Activated CD4-positive, alpha-beta T cell treated with anti-CD3 and anti-CD28 coated beads, Interleukin-2, Interleukin-6, amounts not matched to agents 100 ng/mL and 50 ng/mL, durations not matched to agents 16 hours and 8 hours (primary cell): ENCODE measurements around the gene APOBEC3C.
"Not testable (repeated sequence)": the region's sequence is repeated elsewhere in the genome, so short reads cannot be mapped to it uniquely, and the experiment has no call there.

Experiments used
- DNase-seq: peaks from one replicate; pipeline ENCODE4 v3.0.0-alpha.2; 2020

Gene APOBEC3C

GRCh38 chr22:39024519-39025308 lies 10.7 kb downstream of the APOBEC3C start:
- peak; percentile 12 for DNase-seq

GRCh38 chr22:39026509-39027150 lies 12.6 kb downstream of the APOBEC3C start:
- DNase-seq: no peak

- no peak for DNase-seq
Measured at GRCh38 chr22:39027717-39028116, 13.7 kb downstream of the APOBEC3C start.

GRCh38 chr22:39028281-39028680 lies 14.2 kb downstream of the APOBEC3C start:
- DNase-seq: no peak

GRCh38 chr22:39029227-39029626 lies 15.2 kb downstream of the APOBEC3C start:
- no peak for DNase-seq

GRCh38 chr22:39030705-39031104 lies 16.6 kb downstream of the APOBEC3C start:
- DNase-seq: no peak

- DNase-seq: not testable (repeated sequence)
Measured at GRCh38 chr22:39031434-39032295, 17.6 kb downstream of the APOBEC3C start.

- DNase-seq: not testable (repeated sequence)
Measured at GRCh38 chr22:39037071-39037470, 23.0 kb downstream of the APOBEC3C start.

- no peak for DNase-seq
Measured at GRCh38 chr22:39039306-39040126, 25.5 kb downstream of the APOBEC3C start.

GRCh38 chr22:39040155-39040537 lies 26.1 kb downstream of the APOBEC3C start:
- DNase-seq: not testable (repeated sequence)

GRCh38 chr22:39040538-39041296 lies 26.7 kb downstream of the APOBEC3C start, which contains the start of gene APOBEC3F:
Gene APOBEC3F (plus strand): TSS chr22:39040864. CDS start chr22:39040961, 97 bp downstream.
- peak; percentile 75 for DNase-seq

GRCh38 chr22:39041908-39042307 lies 27.9 kb downstream of the APOBEC3C start:
- no peak for DNase-seq

- DNase-seq: not testable (repeated sequence)
Measured at GRCh38 chr22:39043063-39043462, 29.0 kb downstream of the APOBEC3C start.

- not testable (repeated sequence) for DNase-seq
Measured at GRCh38 chr22:39045136-39045535, 31.1 kb downstream of the APOBEC3C start.

GRCh38 chr22:39049486-39049885 lies 35.4 kb downstream of the APOBEC3C start:
- DNase-seq: not testable (repeated sequence)

- DNase-seq: not testable (repeated sequence)
Measured at GRCh38 chr22:39051844-39052495, 37.9 kb downstream of the APOBEC3C start.

GRCh38 chr22:39055658-39056057 lies 41.6 kb downstream of the APOBEC3C start:
- no peak for DNase-seq

- DNase-seq: not testable (repeated sequence)
Measured at GRCh38 chr22:39061290-39061689, 47.2 kb downstream of the APOBEC3C start.

GRCh38 chr22:39061951-39062350 lies 47.9 kb downstream of the APOBEC3C start:
- DNase-seq: not testable (repeated sequence)

- DNase-seq: not testable (repeated sequence)
Measured at GRCh38 chr22:39063904-39064303, 49.8 kb downstream of the APOBEC3C start.
